Fibroblast of skin of left quadriceps (primary cell): ENCODE measurements around the gene HOXB1.
A peak's percentile ranks its signal among the peaks of the same experiment; 100 is the strongest.

Experiments
- DNase-seq, 2 experiments: peaks; one replicate each; pipeline ENCODE4 v3.0.0-alpha.2; 2013; ENCODE audit warnings: low read depth in 2 of 2

The HOXB1 gene

GRCh38 chr17:48530887-48531272 is at the start of gene HOXB1:
Gene HOXB1 (minus strand): TSS chr17:48531011. CDS start chr17:48530904, 107 bp downstream.
- DNase-seq: no peak

GRCh38 chr17:48579760-48580554 is 49.1 kb upstream of the HOXB1 start:
- no peak for DNase-seq

- no peak for DNase-seq
Observed at GRCh38 chr17:48579471-48579759, 48.6 kb upstream of the HOXB1 start.

GRCh38 chr17:48578616-48579470 is 48.0 kb upstream of the HOXB1 start:
- no peak for DNase-seq

- DNase-seq: no peak
Observed at GRCh38 chr17:48577946-48578615, 47.3 kb upstream of the HOXB1 start, which contains the start of gene HOXB4. Gene HOXB4 (minus strand): TSS chr17:48578350. CDS start chr17:48578319, 31 bp downstream.

- no peak for DNase-seq
Observed at GRCh38 chr17:48577330-48577945, 46.6 kb upstream of the HOXB1 start.

GRCh38 chr17:48576479-48577309 is 45.9 kb upstream of the HOXB1 start:
- no peak for DNase-seq

GRCh38 chr17:48575673-48576478 is 45.1 kb upstream of the HOXB1 start:
- DNase-seq: no peak

- peak; percentile 67 to 70 for DNase-seq
Observed at GRCh38 chr17:48575066-48575582, 44.3 kb upstream of the HOXB1 start.

- DNase-seq: no peak
Observed at GRCh38 chr17:48574505-48575065, 43.8 kb upstream of the HOXB1 start.

- DNase-seq: no peak
Observed at GRCh38 chr17:48571826-48572417, 41.1 kb upstream of the HOXB1 start.

- DNase-seq: no peak
Observed at GRCh38 chr17:48571024-48571818, 40.4 kb upstream of the HOXB1 start.

- no peak for DNase-seq
Observed at GRCh38 chr17:48570325-48571023, 39.7 kb upstream of the HOXB1 start.

- no peak for DNase-seq
Observed at GRCh38 chr17:48569674-48570324, 39.0 kb upstream of the HOXB1 start.

- no peak for DNase-seq
Observed at GRCh38 chr17:48569240-48569582, 38.4 kb upstream of the HOXB1 start.

- peak in 1 of 2 experiments; percentile 62 for DNase-seq
Observed at GRCh38 chr17:48568499-48569239, 37.9 kb upstream of the HOXB1 start.
